Measurements from ENCODE around the gene POR. TPM values are rescaled to one million over a fixed set of nuclear protein-coding genes. Genes with fewer than 3 reads are reported as not detected.

POR gene
- total and polyA plus RNA-seq, 2 experiments from 2014 or later = 106 to 220 TPM

GRCh38 chr7:75960372-75960771 lies 45.4 kb downstream of the POR start:
- no peak overlapping the region for H2AFZ ChIP-seq
- no peak overlapping the region for H3K27ac ChIP-seq
- no peaks in the 10 kb centered on the region for H3K9me3 ChIP-seq (ENCODE audit: low read depth)
- H3K4me1 ChIP-seq (ENCODE audit: insufficient read depth) = peaks cover 22% of the 10 kb centered on the region
- no peaks in the 10 kb centered on the region for H3K27me3 ChIP-seq
- no peaks in the 10 kb centered on the region for H4K20me1 ChIP-seq (ENCODE audit: insufficient read depth, poor library complexity, severe bottlenecking)
- H3K79me2 ChIP-seq = peaks cover 25% of the 10 kb centered on the region
- over 99% methylated on average over 6 of the region's 6 CpGs for WGBS (ENCODE audit: low lambda C conversion rate, missing lambda C conversion rate)
- no peak for TF ChIP-seq EZH2phosphoT487 (IDR thresholded peaks at IDR 0.05; ENCODE audit: low read depth, severe bottlenecking, unreplicated experiment)
- TF ChIP-seq CTCF (IDR thresholded peaks at IDR 0.05; ENCODE audit: poor library complexity) = no peak
- no peak for DNase-seq (ENCODE audit: low spot score)
- H3K4me2 ChIP-seq = no peak overlapping the region
- no peaks in the 10 kb centered on the region for H3K36me3 ChIP-seq (replicated peaks; ENCODE audit: insufficient read depth, low read depth)
- H3K4me3 ChIP-seq = no peak overlapping the region
- no peaks in the 10 kb centered on the region for H3K9me2 ChIP-seq (replicated peaks; ENCODE audit: insufficient read depth)

- no peaks in the 10 kb centered on the region for H3K9me2 ChIP-seq (replicated peaks; ENCODE audit: insufficient read depth)
- no peak overlapping the region for H3K4me2 ChIP-seq
- H3K4me3 ChIP-seq = no peak overlapping the region
- no peaks in the 10 kb centered on the region for H3K27me3 ChIP-seq
- H3K36me3 ChIP-seq (replicated peaks; ENCODE audit: insufficient read depth, low read depth) = no peaks in the 10 kb centered on the region
- H2AFZ ChIP-seq = no peak overlapping the region
- no peaks in the 10 kb centered on the region for H4K20me1 ChIP-seq (ENCODE audit: insufficient read depth, poor library complexity, severe bottlenecking)
- no peaks in the 10 kb centered on the region for H3K9me3 ChIP-seq (ENCODE audit: low read depth)
- peaks cover 22% of the 10 kb centered on the region for H3K4me1 ChIP-seq (ENCODE audit: insufficient read depth)
- 92% methylated on average over 7 of the region's 7 CpGs for WGBS (ENCODE audit: low lambda C conversion rate, missing lambda C conversion rate)
- no peak for TF ChIP-seq CTCF (IDR thresholded peaks at IDR 0.05; ENCODE audit: poor library complexity)
- no peak for TF ChIP-seq EZH2phosphoT487 (IDR thresholded peaks at IDR 0.05; ENCODE audit: low read depth, severe bottlenecking, unreplicated experiment)
- DNase-seq (ENCODE audit: low spot score) = no peak
- H3K27ac ChIP-seq = no peak overlapping the region
- H3K79me2 ChIP-seq = peaks cover 25% of the 10 kb centered on the region
Observed at GRCh38 chr7:75961218-75961617, 46.3 kb downstream of the POR start.

- H3K4me3 ChIP-seq = no peak overlapping the region
- H3K36me3 ChIP-seq (replicated peaks; ENCODE audit: insufficient read depth, low read depth) = no peaks in the 10 kb centered on the region
- peak; percentile 9 for DNase-seq (ENCODE audit: low spot score)
- no peak overlapping the region for H3K4me2 ChIP-seq
- H3K27ac ChIP-seq = peak overlapping the region; percentile 61
- H3K4me1 ChIP-seq (ENCODE audit: insufficient read depth) = peaks cover 14% of the 10 kb centered on the region
- H3K79me2 ChIP-seq = peaks cover 25% of the 10 kb centered on the region
- no peaks in the 10 kb centered on the region for H3K27me3 ChIP-seq
- WGBS (ENCODE audit: low lambda C conversion rate, missing lambda C conversion rate) = 70% methylated on average over 18 of the region's 18 CpGs
- no peaks in the 10 kb centered on the region for H3K9me3 ChIP-seq (ENCODE audit: low read depth)
- no peak overlapping the region for H2AFZ ChIP-seq
- no peak for TF ChIP-seq EZH2phosphoT487 (IDR thresholded peaks at IDR 0.05; ENCODE audit: low read depth, severe bottlenecking, unreplicated experiment)
- H3K9me2 ChIP-seq (replicated peaks; ENCODE audit: insufficient read depth) = no peaks in the 10 kb centered on the region
- H4K20me1 ChIP-seq (ENCODE audit: insufficient read depth, poor library complexity, severe bottlenecking) = no peaks in the 10 kb centered on the region
Observed at GRCh38 chr7:75962607-75963380, 47.8 kb downstream of the POR start.

- no peaks in the 10 kb centered on the region for H3K36me3 ChIP-seq (replicated peaks; ENCODE audit: insufficient read depth, low read depth)
- no peaks in the 10 kb centered on the region for H3K9me3 ChIP-seq (ENCODE audit: low read depth)
- H3K79me2 ChIP-seq = peaks cover 25% of the 10 kb centered on the region
- DNase-seq (ENCODE audit: low spot score) = peak; percentile 3
- H3K9me2 ChIP-seq (replicated peaks; ENCODE audit: insufficient read depth) = no peaks in the 10 kb centered on the region
- no peak overlapping the region for H3K4me3 ChIP-seq
- H3K4me1 ChIP-seq (ENCODE audit: insufficient read depth) = peaks cover 14% of the 10 kb centered on the region
- H3K27ac ChIP-seq = peak overlapping the region; percentile 61
- H3K27me3 ChIP-seq = no peaks in the 10 kb centered on the region
- TF ChIP-seq EZH2phosphoT487 (IDR thresholded peaks at IDR 0.05; ENCODE audit: low read depth, severe bottlenecking, unreplicated experiment) = no peak
- no peak for TF ChIP-seq EZH2 (IDR thresholded peaks at IDR 0.05; ENCODE audit: borderline replicate concordance)
- TF ChIP-seq CTCF (IDR thresholded peaks at IDR 0.05; ENCODE audit: poor library complexity) = no peak
- WGBS (ENCODE audit: low lambda C conversion rate, missing lambda C conversion rate) = 85% methylated on average over 9 of the region's 9 CpGs
- no peaks in the 10 kb centered on the region for H4K20me1 ChIP-seq (ENCODE audit: insufficient read depth, poor library complexity, severe bottlenecking)
- H3K4me2 ChIP-seq = no peak overlapping the region
- H2AFZ ChIP-seq = no peak overlapping the region
Observed at GRCh38 chr7:75963381-75963995, 48.5 kb downstream of the POR start.
